Measurements from ENCODE around the gene PPP1R12C.

PPP1R12C gene

GRCh38 chr19:55056827-55057226, 60.6 kb downstream of the PPP1R12C start:
- Histone ChIP-seq H2AFZ (ENCODE audit: low read depth, low read length) (no peak overlapping the region), H4K20me1 (ENCODE audit: insufficient read depth, low read length) (peaks cover 8% of the 10 kb centered on the region; the same call in 1 of the 2 replicates), H3K4me3 (ENCODE audit: low read length) (no peak overlapping the region), H3K36me3 (replicated peaks; ENCODE audit: low read depth, low read length) (peaks cover 47% of the 10 kb centered on the region), H3K4me2 (ENCODE audit: low read length) (no peak overlapping the region), H3K9me3 (ENCODE audit: insufficient read depth, low read length) (no peaks in the 10 kb centered on the region), H3K27ac (ENCODE audit: low read length) (no peak overlapping the region), H3K79me2 (ENCODE audit: low read length) (peaks cover 11% of the 10 kb centered on the region), H3K27me3 (ENCODE audit: low read depth, low read length) (no peaks in the 10 kb centered on the region), H3K9ac (ENCODE audit: low read length) (no peak overlapping the region), H3K4me1 (ENCODE audit: low read length) (peaks cover 3% of the 10 kb centered on the region)
- no peak for TF ChIP-seq CTCF (IDR thresholded peaks at IDR 0.05; ENCODE audit: low read depth, low read length)

- Histone ChIP-seq H3K9me3 (ENCODE audit: insufficient read depth, low read length) (no peaks in the 10 kb centered on the region), H3K9ac (ENCODE audit: low read length) (no peak overlapping the region), H3K4me1 (ENCODE audit: low read length) (no peaks in the 10 kb centered on the region), H3K4me2 (ENCODE audit: low read length) (no peak overlapping the region), H3K79me2 (ENCODE audit: low read length) (peaks cover 7% of the 10 kb centered on the region; the same call in 1 of the 2 replicates), H2AFZ (ENCODE audit: low read depth, low read length) (no peak overlapping the region), H3K27me3 (ENCODE audit: low read depth, low read length) (no peaks in the 10 kb centered on the region), H4K20me1 (ENCODE audit: insufficient read depth, low read length) (peaks cover 9% of the 10 kb centered on the region; the same call in 1 of the 2 replicates), H3K36me3 (replicated peaks; ENCODE audit: low read depth, low read length) (peaks cover 59% of the 10 kb centered on the region), H3K4me3 (ENCODE audit: low read length) (no peak overlapping the region), H3K27ac (ENCODE audit: low read length) (no peak overlapping the region)
- TF ChIP-seq CTCF (IDR thresholded peaks at IDR 0.05; ENCODE audit: low read depth, low read length) (no peak), EZH2phosphoT487 (IDR thresholded peaks at IDR 0.05; ENCODE audit: low read depth) (no peak)
Observed at GRCh38 chr19:55053735-55054134, 63.7 kb downstream of the PPP1R12C start.

- peaks cover 19% of the 10 kb centered on the region for H4K20me1 ChIP-seq (ENCODE audit: insufficient read depth, low read length)
- peaks cover 63% of the 10 kb centered on the region for H3K36me3 ChIP-seq (replicated peaks; ENCODE audit: low read depth, low read length)
- H3K27ac ChIP-seq (ENCODE audit: low read length), result no peak overlapping the region
- TF ChIP-seq EZH2phosphoT487 (IDR thresholded peaks at IDR 0.05; ENCODE audit: low read depth) (no peak), CTCF (IDR thresholded peaks at IDR 0.05; ENCODE audit: low read depth, low read length) (no peak)
- H3K9me3 ChIP-seq (ENCODE audit: insufficient read depth, low read length), result no peaks in the 10 kb centered on the region
- no peak overlapping the region for H3K9ac ChIP-seq (ENCODE audit: low read length)
- no peaks in the 10 kb centered on the region for H3K4me1 ChIP-seq (ENCODE audit: low read length)
- no peaks in the 10 kb centered on the region for H3K27me3 ChIP-seq (ENCODE audit: low read depth, low read length)
- H3K4me3 ChIP-seq (ENCODE audit: low read length), result no peak overlapping the region
- H3K79me2 ChIP-seq (ENCODE audit: low read length), result peaks cover 7% of the 10 kb centered on the region; the same call in 1 of the 2 replicates
- H2AFZ ChIP-seq (ENCODE audit: low read depth, low read length), result no peak overlapping the region
- H3K4me2 ChIP-seq (ENCODE audit: low read length), result no peak overlapping the region
Observed at GRCh38 chr19:55050749-55051532, 66.5 kb downstream of the PPP1R12C start.

GRCh38 chr19:55048446-55048845, 69.0 kb downstream of the PPP1R12C start:
- H3K36me3 ChIP-seq (replicated peaks; ENCODE audit: low read depth, low read length), result peaks cover 70% of the 10 kb centered on the region

More at GRCh38 chr19:55048446-55048845, 69.0 kb downstream of the PPP1R12C start:
- TF ChIP-seq CTCF (IDR thresholded peaks at IDR 0.05; ENCODE audit: low read depth, low read length) (no peak), EZH2phosphoT487 (IDR thresholded peaks at IDR 0.05; ENCODE audit: low read depth) (no peak)
- Histone ChIP-seq H2AFZ (ENCODE audit: low read depth, low read length) (no peak overlapping the region), H3K9ac (ENCODE audit: low read length) (no peak overlapping the region), H3K4me1 (ENCODE audit: low read length) (no peaks in the 10 kb centered on the region), H3K4me3 (ENCODE audit: low read length) (no peak overlapping the region), H3K27me3 (ENCODE audit: low read depth, low read length) (no peaks in the 10 kb centered on the region), H3K27ac (ENCODE audit: low read length) (no peak overlapping the region), H3K9me3 (ENCODE audit: insufficient read depth, low read length) (no peaks in the 10 kb centered on the region), H3K79me2 (ENCODE audit: low read length) (peaks cover 7% of the 10 kb centered on the region; the same call in 1 of the 2 replicates), H4K20me1 (ENCODE audit: insufficient read depth, low read length) (peaks cover 19% of the 10 kb centered on the region), H3K4me2 (ENCODE audit: low read length) (no peak overlapping the region)

Data from OCI-LY3 (cell line).